ENCODE measurements around the gene GTF2IRD1.

DNA sequence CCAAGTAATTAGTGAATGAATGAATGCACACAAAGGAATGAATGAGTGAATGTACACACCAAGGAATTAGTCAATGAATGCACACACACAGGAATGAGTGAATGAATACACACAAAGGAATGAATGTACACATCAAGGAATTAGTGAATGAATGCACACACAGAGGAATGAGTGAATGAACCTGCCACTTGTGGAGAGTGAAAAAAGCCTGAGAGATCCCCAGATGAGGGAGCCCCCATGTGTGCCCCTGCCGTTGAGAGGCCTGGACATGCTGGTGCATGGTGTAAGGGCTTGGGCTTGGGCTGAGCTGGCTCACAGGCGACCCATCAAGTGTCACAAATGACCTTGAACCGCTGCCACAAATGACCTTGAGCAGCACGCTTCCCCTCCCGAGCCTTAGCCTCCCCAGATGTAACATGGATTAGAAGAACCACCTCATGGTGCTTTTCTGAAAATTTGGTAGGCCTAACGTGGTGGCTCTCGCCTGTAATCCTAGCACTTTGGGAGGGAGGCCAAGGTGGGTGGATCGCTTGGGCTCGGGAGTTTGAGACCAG lies 46.2 kb downstream of the GTF2IRD1 start:
- TF ChIP-seq, protein P1, sequence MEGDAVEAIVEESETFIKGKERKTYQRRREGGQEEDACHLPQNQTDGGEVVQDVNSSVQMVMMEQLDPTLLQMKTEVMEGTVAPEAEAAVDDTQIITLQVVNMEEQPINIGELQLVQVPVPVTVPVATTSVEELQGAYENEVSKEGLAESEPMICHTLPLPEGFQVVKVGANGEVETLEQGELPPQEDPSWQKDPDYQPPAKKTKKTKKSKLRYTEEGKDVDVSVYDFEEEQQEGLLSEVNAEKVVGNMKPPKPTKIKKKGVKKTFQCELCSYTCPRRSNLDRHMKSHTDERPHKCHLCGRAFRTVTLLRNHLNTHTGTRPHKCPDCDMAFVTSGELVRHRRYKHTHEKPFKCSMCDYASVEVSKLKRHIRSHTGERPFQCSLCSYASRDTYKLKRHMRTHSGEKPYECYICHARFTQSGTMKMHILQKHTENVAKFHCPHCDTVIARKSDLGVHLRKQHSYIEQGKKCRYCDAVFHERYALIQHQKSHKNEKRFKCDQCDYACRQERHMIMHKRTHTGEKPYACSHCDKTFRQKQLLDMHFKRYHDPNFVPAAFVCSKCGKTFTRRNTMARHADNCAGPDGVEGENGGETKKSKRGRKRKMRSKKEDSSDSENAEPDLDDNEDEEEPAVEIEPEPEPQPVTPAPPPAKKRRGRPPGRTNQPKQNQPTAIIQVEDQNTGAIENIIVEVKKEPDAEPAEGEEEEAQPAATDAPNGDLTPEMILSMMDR (IDR thresholded peaks at IDR 0.05; ENCODE audit: low read length): no peak
- TF ChIP-seq EZH2 (IDR thresholded peaks at IDR 0.05; ENCODE audit: borderline replicate concordance, low read length): no peak
